RWPE1 (cell line): ENCODE measurements around the gene C10orf67.

ENCODE experiments used
- CTCF ChIA-PET: fragments of 350-600 bp; sonication (Branson Sonifier 250); formaldehyde crosslinking; extraction: SDS; loops from one replicate; lab custom pipeline; 2021; lab: Yijun Ruan, JAX
- POLR2A ChIA-PET: fragments of 400-600 bp; formaldehyde crosslinking; extraction: SDS; loops from one replicate; lab custom pipeline; 2020; ENCODE audit warnings: antibody characterized with exemption; ENCODE audit not compliant: low non-redundant PET; lab: Yijun Ruan, JAX
- DNase-seq: peaks from one replicate; pipeline ENCODE4 v3.0.0; 2012; ENCODE audit warnings: low spot score
- H3K27ac ChIP-seq: fragments of 450-650 bp; 2 replicates; pipeline ENCODE4 v1.5.1; 2017
- TF ChIP-seq, protein P1 (sequence below): fragments of 450-650 bp; conservative IDR thresholded peaks from 2 replicates; pipeline ENCODE4 v1.5.1; 2017; ENCODE audit warnings: low read depth, mild to moderate bottlenecking

Gene C10orf67

DNA sequence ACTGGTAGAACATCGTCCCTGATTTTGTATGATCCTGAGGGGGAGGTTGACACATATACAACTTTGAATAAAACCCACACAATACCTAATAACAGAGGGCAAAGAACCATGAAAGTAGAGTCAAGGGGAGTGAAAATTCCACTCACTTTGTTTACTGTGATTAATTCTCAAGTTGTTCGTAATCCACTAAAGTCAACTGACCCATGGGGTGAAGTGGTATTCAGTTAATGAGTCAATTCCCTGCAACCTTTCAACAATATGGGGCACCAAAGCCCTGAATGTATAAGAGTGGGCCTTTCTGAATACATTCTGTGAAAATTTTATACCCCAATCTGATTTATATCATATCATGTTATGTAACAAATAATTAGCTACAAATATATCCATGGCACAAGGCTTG lies 39.0 kb upstream of the C10orf67 start:
- no peak overlapping the region for H3K27ac ChIP-seq
- no peak for DNase-seq
- ChIA-PET POLR2A (no interaction called here), CTCF (no interaction called here)
- TF ChIP-seq, protein P1, sequence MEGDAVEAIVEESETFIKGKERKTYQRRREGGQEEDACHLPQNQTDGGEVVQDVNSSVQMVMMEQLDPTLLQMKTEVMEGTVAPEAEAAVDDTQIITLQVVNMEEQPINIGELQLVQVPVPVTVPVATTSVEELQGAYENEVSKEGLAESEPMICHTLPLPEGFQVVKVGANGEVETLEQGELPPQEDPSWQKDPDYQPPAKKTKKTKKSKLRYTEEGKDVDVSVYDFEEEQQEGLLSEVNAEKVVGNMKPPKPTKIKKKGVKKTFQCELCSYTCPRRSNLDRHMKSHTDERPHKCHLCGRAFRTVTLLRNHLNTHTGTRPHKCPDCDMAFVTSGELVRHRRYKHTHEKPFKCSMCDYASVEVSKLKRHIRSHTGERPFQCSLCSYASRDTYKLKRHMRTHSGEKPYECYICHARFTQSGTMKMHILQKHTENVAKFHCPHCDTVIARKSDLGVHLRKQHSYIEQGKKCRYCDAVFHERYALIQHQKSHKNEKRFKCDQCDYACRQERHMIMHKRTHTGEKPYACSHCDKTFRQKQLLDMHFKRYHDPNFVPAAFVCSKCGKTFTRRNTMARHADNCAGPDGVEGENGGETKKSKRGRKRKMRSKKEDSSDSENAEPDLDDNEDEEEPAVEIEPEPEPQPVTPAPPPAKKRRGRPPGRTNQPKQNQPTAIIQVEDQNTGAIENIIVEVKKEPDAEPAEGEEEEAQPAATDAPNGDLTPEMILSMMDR = no peak

GRCh38 chr10:23381298-23382040 lies 36.9 kb upstream of the C10orf67 start:
- TF ChIP-seq, protein P1 = no peak
- ChIA-PET CTCF (interaction anchor here (0.6 kb wide), 1 partner anchor 67 kb away, joined by 3 read pairs; no protein-coding TSS in a partner anchor), POLR2A (no interaction called here)
- H3K27ac ChIP-seq = no peak overlapping the region
- no peak for DNase-seq

DNA sequence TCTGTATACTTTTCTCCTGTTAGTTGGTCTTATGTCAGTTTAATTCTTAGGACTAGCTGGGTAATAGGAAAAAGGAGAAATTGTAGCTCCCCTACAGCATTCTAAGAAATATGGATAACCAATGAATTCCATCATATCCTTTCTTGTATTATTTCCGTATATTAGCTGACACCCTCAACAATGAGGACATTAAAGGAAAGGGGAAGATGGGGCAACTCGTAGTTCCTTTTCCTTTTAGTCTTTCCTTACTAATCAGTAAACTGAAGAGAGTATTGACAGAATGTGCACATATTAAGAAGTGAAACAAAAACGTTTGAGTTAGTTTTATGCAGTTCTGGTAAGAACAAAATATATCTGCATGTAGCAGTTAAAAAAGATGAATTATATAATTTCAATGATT lies 35.1 kb upstream of the C10orf67 start:
- ChIA-PET CTCF (interaction anchor here (0.6 kb wide), 1 partner anchor 14 kb away, joined by 3 read pairs; no protein-coding TSS in a partner anchor), POLR2A (no interaction called here)
- no peak overlapping the region for H3K27ac ChIP-seq
- DNase-seq = no peak
- TF ChIP-seq, protein P1 = no peak

DNA sequence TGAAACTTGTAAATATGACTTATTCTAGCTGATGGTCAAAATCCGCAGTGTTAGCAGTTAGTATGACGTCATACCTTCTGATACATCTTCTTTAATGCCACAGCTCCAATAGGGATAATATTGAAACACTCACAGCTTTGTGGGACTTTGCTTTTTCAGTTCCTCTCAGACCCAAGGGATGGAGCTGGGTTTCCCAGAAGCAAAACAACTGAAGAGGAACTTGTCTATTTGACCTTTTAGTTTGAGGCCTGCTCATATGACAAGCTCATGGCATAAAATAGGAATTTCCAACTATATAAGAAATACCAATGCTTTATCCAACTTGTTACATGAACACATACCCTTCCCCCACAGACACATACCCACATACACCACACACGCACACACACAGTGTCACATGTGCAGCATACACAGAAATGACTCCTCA lies 31.6 kb upstream of the C10orf67 start:
- ChIA-PET POLR2A (no interaction called here), CTCF (interaction anchor here (0.6 kb wide), 2 partner anchors 19 to 45 kb away, joined by 3 read pairs; no protein-coding TSS in a partner anchor)
- no peak for DNase-seq
- TF ChIP-seq, protein P1 = no peak
- H3K27ac ChIP-seq = no peak overlapping the region

- CTCF ChIA-PET = interaction anchor here (0.6 kb wide), 1 partner anchor 18 kb away, joined by 3 read pairs; no protein-coding TSS in a partner anchor
- DNase-seq = peak; percentile 49
- TF ChIP-seq, protein P1 = no peak
Observed at GRCh38 chr10:23375366-23375765, 30.8 kb upstream of the C10orf67 start.

GRCh38 chr10:23373156-23373555 lies 28.6 kb upstream of the C10orf67 start:
- DNase-seq = no peak
- peak overlapping the region; percentile 72 for H3K27ac ChIP-seq
- ChIA-PET CTCF (no interaction called here), POLR2A (no interaction called here)
- TF ChIP-seq, protein P1 = no peak

More at GRCh38 chr10:23375366-23375765, 30.8 kb upstream of the C10orf67 start:
- POLR2A ChIA-PET = no interaction called here
- H3K27ac ChIP-seq = no peak overlapping the region
